HPDE6-E6E7 (cell line): Measurements from ENCODE around the gene CDC42BPA.
A peak's percentile ranks its signal among the peaks of the same experiment; 100 is the strongest.
"Not testable (repeated sequence)": the region's sequence is repeated elsewhere in the genome, so short reads cannot be mapped to it uniquely, and the experiment has no call there.

ENCODE experiments used
- DNase-seq: peaks from one replicate; pipeline ENCODE4 v3.0.0; 2011; ENCODE audit warnings: missing footprints; ENCODE audit errors: extremely low spot score

The CDC42BPA gene

GRCh38 chr1:227134686-227135314 is 183.5 kb downstream of the CDC42BPA start:
- DNase-seq = no peak

- not testable (repeated sequence) for DNase-seq
Measured at GRCh38 chr1:227132695-227133094, 185.6 kb downstream of the CDC42BPA start.

- DNase-seq = peak; percentile 5
Measured at GRCh38 chr1:227131193-227131592, 187.1 kb downstream of the CDC42BPA start.

- DNase-seq = no peak
Measured at GRCh38 chr1:227127891-227128290, 190.4 kb downstream of the CDC42BPA start.

GRCh38 chr1:227125929-227126545 is 192.3 kb downstream of the CDC42BPA start:
- no peak for DNase-seq

- no peak for DNase-seq
Measured at GRCh38 chr1:227124473-227124872, 193.8 kb downstream of the CDC42BPA start.

- no peak for DNase-seq
Measured at GRCh38 chr1:227120826-227121225, 197.5 kb downstream of the CDC42BPA start.

GRCh38 chr1:227112538-227112937 is 205.8 kb downstream of the CDC42BPA start:
- no peak for DNase-seq

- DNase-seq = no peak
Measured at GRCh38 chr1:227111782-227112181, 206.5 kb downstream of the CDC42BPA start.

- not testable (repeated sequence) for DNase-seq
Measured at GRCh38 chr1:227105291-227105690, 213.0 kb downstream of the CDC42BPA start.

GRCh38 chr1:227102056-227102455 is 216.2 kb downstream of the CDC42BPA start:
- DNase-seq = no peak

- DNase-seq = no peak
Measured at GRCh38 chr1:227094249-227094966, 223.9 kb downstream of the CDC42BPA start.

GRCh38 chr1:227093309-227093708 is 225.0 kb downstream of the CDC42BPA start:
- no peak for DNase-seq

GRCh38 chr1:227092069-227092468 is 226.2 kb downstream of the CDC42BPA start:
- DNase-seq = no peak

- DNase-seq = no peak
Measured at GRCh38 chr1:227086636-227087035, 231.7 kb downstream of the CDC42BPA start.

GRCh38 chr1:227082999-227083746 is 235.1 kb downstream of the CDC42BPA start:
- no peak for DNase-seq

- DNase-seq = no peak
Measured at GRCh38 chr1:227077783-227078182, 240.5 kb downstream of the CDC42BPA start.

GRCh38 chr1:227073786-227074185 is 244.5 kb downstream of the CDC42BPA start:
- DNase-seq = no peak

GRCh38 chr1:227072991-227073390 is 245.3 kb downstream of the CDC42BPA start:
- peak; percentile 7 for DNase-seq

GRCh38 chr1:227071895-227072587 is 246.3 kb downstream of the CDC42BPA start:
- DNase-seq = no peak

GRCh38 chr1:227070638-227071285 is 247.5 kb downstream of the CDC42BPA start:
- no peak for DNase-seq
